SJSA1 (cell line): ENCODE results near the gene FANCD2OS. TPM values are rescaled to one million over a fixed set of nuclear protein-coding genes. Genes with fewer than 3 reads are reported as not detected.
"Not testable (repeated sequence)": the region's sequence is repeated elsewhere in the genome, so short reads cannot be mapped to it uniquely, and the experiment has no call there.

Experiments
- DNase-seq, 2 experiments: peaks; one replicate each; pipeline ENCODE4 v3.0.0-alpha.2; 2015 to 2020; ENCODE audit warnings: low spot score in 2 of 2, low read depth in 1 of 2
- H3K27ac ChIP-seq: fragments of 250-450 bp; sonication (Bioruptor Pico); 2 replicates; pipeline ENCODE4 v1.5.1; 2020; ENCODE audit warnings: mild to moderate bottlenecking, moderate library complexity
- H3K27me3 ChIP-seq: fragments of 250-450 bp; sonication (Bioruptor Pico); replicated peaks from 2 replicates; pipeline ENCODE4 v1.5.1; 2020; ENCODE audit warnings: mild to moderate bottlenecking, moderate library complexity
- H3K36me3 ChIP-seq: fragments of 250-450 bp; sonication (Bioruptor Pico); 2 replicates; pipeline ENCODE4 v1.5.1; 2020; ENCODE audit warnings: mild to moderate bottlenecking
- H3K4me1 ChIP-seq: fragments of 250-450 bp; sonication (Bioruptor Pico); replicated peaks from 2 replicates; pipeline ENCODE4 v1.6.1; 2021; ENCODE audit warnings: mild to moderate bottlenecking
- H3K4me3 ChIP-seq: fragments of 250-450 bp; sonication (Bioruptor Pico); 2 replicates; pipeline ENCODE4 v1.5.1; 2020; ENCODE audit warnings: mild to moderate bottlenecking
- H3K9me3 ChIP-seq: fragments of 250-450 bp; sonication (Bioruptor Pico); replicated peaks from 2 replicates; pipeline ENCODE4 v1.5.1; 2020; ENCODE audit warnings: mild to moderate bottlenecking
- total RNA-seq: library from RNA; depleted of rRNA; stranded (reverse); fragments of >200 nt; shearing (Covaris generic); gene quantifications from 2 replicates; pipeline ENCODE4 v1.2.3, GENCODE V29; 2014

The FANCD2OS gene
- total RNA-seq, 1 experiment from 2014 or later = not detected

- DNase-seq = no peak
- H3K4me1 ChIP-seq = no peaks in the 10 kb centered on the region
- H3K4me3 ChIP-seq = no peak overlapping the region
- H3K27ac ChIP-seq = no peak overlapping the region
- peaks cover 64% of the 10 kb centered on the region for H3K36me3 ChIP-seq
- no peaks in the 10 kb centered on the region for H3K9me3 ChIP-seq
- H3K27me3 ChIP-seq = no peaks in the 10 kb centered on the region
Observed at GRCh38 chr3:10122724-10123123, 14.7 kb upstream of the FANCD2OS start.

GRCh38 chr3:10121064-10121463 is 13.0 kb upstream of the FANCD2OS start:
- Histone ChIP-seq H3K4me1 (peaks cover 8% of the 10 kb centered on the region), H3K27me3 (no peaks in the 10 kb centered on the region), H3K27ac (no peak overlapping the region), H3K4me3 (no peak overlapping the region), H3K36me3 (peaks cover 53% of the 10 kb centered on the region), H3K9me3 (no peaks in the 10 kb centered on the region)
- no peak for DNase-seq

- no peak overlapping the region for H3K4me3 ChIP-seq
- peaks cover 8% of the 10 kb centered on the region for H3K4me1 ChIP-seq
- H3K36me3 ChIP-seq = peaks cover 37% of the 10 kb centered on the region
- no peak for DNase-seq
- no peaks in the 10 kb centered on the region for H3K9me3 ChIP-seq
- no peaks in the 10 kb centered on the region for H3K27me3 ChIP-seq
- H3K27ac ChIP-seq = no peak overlapping the region
Observed at GRCh38 chr3:10119376-10119775, 11.3 kb upstream of the FANCD2OS start.

- H3K9me3 ChIP-seq = no peaks in the 10 kb centered on the region
- DNase-seq = no peak
- peaks cover 25% of the 10 kb centered on the region for H3K36me3 ChIP-seq
- H3K27ac ChIP-seq = no peak overlapping the region
- H3K27me3 ChIP-seq = no peaks in the 10 kb centered on the region
- H3K4me1 ChIP-seq = peaks cover 8% of the 10 kb centered on the region
- H3K4me3 ChIP-seq = no peak overlapping the region; the same call in 1 of the 2 replicates
Observed at GRCh38 chr3:10116928-10117327, 8.9 kb upstream of the FANCD2OS start.

GRCh38 chr3:10116138-10116460 is 8.0 kb upstream of the FANCD2OS start:
- Histone ChIP-seq H3K27ac (peak overlapping the region; percentile 32), H3K4me3 (peak overlapping the region; percentile 54), H3K27me3 (no peaks in the 10 kb centered on the region), H3K36me3 (peaks cover 21% of the 10 kb centered on the region), H3K4me1 (peaks cover 8% of the 10 kb centered on the region), H3K9me3 (no peaks in the 10 kb centered on the region)
- peak; percentile 50 to 53 for DNase-seq

GRCh38 chr3:10115326-10116137 is 7.5 kb upstream of the FANCD2OS start, which contains the start of gene BRK1:
Gene BRK1 (plus strand): TSS chr3:10115675. CDS start chr3:10115702, 27 bp downstream.
- peak; percentile 85 to 92 for DNase-seq
- Histone ChIP-seq H3K4me3 (peak within 1 kb of the TSS; percentile 54), H3K27me3 (no peaks in the 10 kb centered on the region), H3K9me3 (no peaks in the 10 kb centered on the region), H3K27ac (peak within 1 kb of the TSS; percentile 32), H3K4me1 (peaks cover 8% of the 10 kb centered on the region), H3K36me3 (peaks cover 16% of the 10 kb centered on the region)

GRCh38 chr3:10106919-10107318 is 1.1 kb downstream of the FANCD2OS start:
- no peak overlapping the region for H3K27ac ChIP-seq
- H3K4me3 ChIP-seq = no peak overlapping the region
- no peak for DNase-seq
- H3K4me1 ChIP-seq = no peaks in the 10 kb centered on the region
- no peaks in the 10 kb centered on the region for H3K36me3 ChIP-seq
- H3K27me3 ChIP-seq = no peaks in the 10 kb centered on the region
- no peaks in the 10 kb centered on the region for H3K9me3 ChIP-seq

GRCh38 chr3:10099041-10099440 is 9.0 kb downstream of the FANCD2OS start:
- Histone ChIP-seq H3K4me1 (no peaks in the 10 kb centered on the region), H3K9me3 (no peaks in the 10 kb centered on the region), H3K27me3 (no peaks in the 10 kb centered on the region), H3K36me3 (peaks cover 40% of the 10 kb centered on the region), H3K4me3 (no peak overlapping the region), H3K27ac (no peak overlapping the region)
- DNase-seq = no peak

GRCh38 chr3:10093678-10094077 is 14.4 kb downstream of the FANCD2OS start:
- H3K27ac ChIP-seq = no peak overlapping the region
- no peaks in the 10 kb centered on the region for H3K27me3 ChIP-seq
- H3K4me3 ChIP-seq = no peak overlapping the region
- DNase-seq = no peak
- H3K4me1 ChIP-seq = no peaks in the 10 kb centered on the region
- peaks cover 42% of the 10 kb centered on the region for H3K36me3 ChIP-seq
- H3K9me3 ChIP-seq = no peaks in the 10 kb centered on the region

GRCh38 chr3:10091387-10091786 is 16.7 kb downstream of the FANCD2OS start:
- H3K36me3 ChIP-seq = peaks cover 44% of the 10 kb centered on the region
- not testable (repeated sequence) for H3K4me1 ChIP-seq, DNase-seq, H3K27ac ChIP-seq, H3K9me3 ChIP-seq, H3K4me3 ChIP-seq, H3K27me3 ChIP-seq

GRCh38 chr3:10090774-10091173 is 17.3 kb downstream of the FANCD2OS start:
- not testable (repeated sequence) for DNase-seq, H3K4me1 ChIP-seq, H3K4me3 ChIP-seq, H3K9me3 ChIP-seq, H3K27me3 ChIP-seq, H3K27ac ChIP-seq
- H3K36me3 ChIP-seq = peaks cover 43% of the 10 kb centered on the region

GRCh38 chr3:10090179-10090578 is 17.9 kb downstream of the FANCD2OS start:
- H3K4me1 ChIP-seq = no peaks in the 10 kb centered on the region

GRCh38 chr3:10088256-10088655 is 19.8 kb downstream of the FANCD2OS start:
- DNase-seq = no peak

More at GRCh38 chr3:10090179-10090578, 17.9 kb downstream of the FANCD2OS start:
- H3K4me3 ChIP-seq = no peak overlapping the region
- H3K36me3 ChIP-seq = peaks cover 43% of the 10 kb centered on the region
- H3K27me3 ChIP-seq = no peaks in the 10 kb centered on the region
- no peaks in the 10 kb centered on the region for H3K9me3 ChIP-seq
- DNase-seq = no peak
- no peak overlapping the region for H3K27ac ChIP-seq

GRCh38 chr3:10085738-10086137 is 22.3 kb downstream of the FANCD2OS start:
- Histone ChIP-seq H3K9me3 (no peaks in the 10 kb centered on the region), H3K4me1 (no peaks in the 10 kb centered on the region), H3K36me3 (peaks cover 59% of the 10 kb centered on the region), H3K4me3 (no peak overlapping the region), H3K27me3 (no peaks in the 10 kb centered on the region), H3K27ac (no peak overlapping the region)
- no peak for DNase-seq

More at GRCh38 chr3:10088256-10088655, 19.8 kb downstream of the FANCD2OS start:
- H3K4me3 ChIP-seq = no peak overlapping the region
- H3K9me3 ChIP-seq = no peaks in the 10 kb centered on the region
- H3K27ac ChIP-seq = no peak overlapping the region
- H3K36me3 ChIP-seq = peaks cover 46% of the 10 kb centered on the region
- H3K27me3 ChIP-seq = no peaks in the 10 kb centered on the region
- H3K4me1 ChIP-seq = no peaks in the 10 kb centered on the region
